Spleen (tissue), 7 donors: Measurements from ENCODE around the gene IL20.

ENCODE experiments used
- POLR2A ChIP-seq, 3 donors: fragments of 450-650 bp; IDR thresholded peaks; one replicate each; pipeline ENCODE4 v1.5.1; 2017; ENCODE audit warnings: antibody characterized with exemption in 3 of 3, mild to moderate bottlenecking in 1 of 3
- POLR2AphosphoS5 ChIP-seq, 3 donors: sonication (generic); formaldehyde crosslinking; IDR thresholded peaks; one replicate each; pipeline ENCODE4 v1.5.1; 2017; ENCODE audit warnings: antibody characterized with exemption in 3 of 3
- TF ChIP-seq, protein P1 (sequence below), 11 experiments: fragments of 200-600 bp in 7 of 11; fragments of 450-650 bp in 4 of 11; sonication (generic) in 4 of 11; IDR thresholded peaks in 8 of 11; conservative IDR thresholded peaks in 3 of 11; 1 replicate in 7 of 11; 2 replicates in 4 of 11; pipeline versions ENCODE4 v1.4.0 to v1.8.0; 2016 to 2021; ENCODE audit warnings: antibody characterized with exemption in 11 of 11, inconsistent platforms in 4 of 11, mild to moderate bottlenecking in 1 of 11
- donor health status: DM: no; HTN: no; CAD: no; lungs with moderate emphysema.
- donor health status: DM: no; HTN: no; CAD: no.
- donor health status: DM: no; HTN: no; CAD: no.

DNA sequence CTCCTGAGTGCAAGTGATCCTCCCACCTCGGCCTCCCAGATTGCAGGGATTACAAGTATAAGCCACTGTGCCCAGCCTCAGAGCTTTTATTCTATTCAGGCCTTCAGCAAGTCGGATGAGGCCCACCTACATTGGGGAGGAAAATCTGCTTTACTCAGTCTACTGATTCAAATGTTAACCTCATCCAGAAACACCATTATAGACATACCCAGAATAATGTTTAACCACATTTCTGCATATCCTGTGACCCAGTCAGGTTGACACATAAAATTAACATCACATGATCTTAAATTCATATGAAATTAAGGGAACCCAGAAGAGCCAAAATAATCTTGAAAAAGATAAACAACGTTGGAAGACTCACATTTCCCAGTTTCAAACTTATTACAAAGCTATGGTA lies 14.9 kb downstream of the IL20 start:
- TF ChIP-seq POLR2AphosphoS5 (IDR thresholded peaks at IDR 0.05): no peak
- TF ChIP-seq, protein P1, sequence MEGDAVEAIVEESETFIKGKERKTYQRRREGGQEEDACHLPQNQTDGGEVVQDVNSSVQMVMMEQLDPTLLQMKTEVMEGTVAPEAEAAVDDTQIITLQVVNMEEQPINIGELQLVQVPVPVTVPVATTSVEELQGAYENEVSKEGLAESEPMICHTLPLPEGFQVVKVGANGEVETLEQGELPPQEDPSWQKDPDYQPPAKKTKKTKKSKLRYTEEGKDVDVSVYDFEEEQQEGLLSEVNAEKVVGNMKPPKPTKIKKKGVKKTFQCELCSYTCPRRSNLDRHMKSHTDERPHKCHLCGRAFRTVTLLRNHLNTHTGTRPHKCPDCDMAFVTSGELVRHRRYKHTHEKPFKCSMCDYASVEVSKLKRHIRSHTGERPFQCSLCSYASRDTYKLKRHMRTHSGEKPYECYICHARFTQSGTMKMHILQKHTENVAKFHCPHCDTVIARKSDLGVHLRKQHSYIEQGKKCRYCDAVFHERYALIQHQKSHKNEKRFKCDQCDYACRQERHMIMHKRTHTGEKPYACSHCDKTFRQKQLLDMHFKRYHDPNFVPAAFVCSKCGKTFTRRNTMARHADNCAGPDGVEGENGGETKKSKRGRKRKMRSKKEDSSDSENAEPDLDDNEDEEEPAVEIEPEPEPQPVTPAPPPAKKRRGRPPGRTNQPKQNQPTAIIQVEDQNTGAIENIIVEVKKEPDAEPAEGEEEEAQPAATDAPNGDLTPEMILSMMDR (IDR thresholded peaks at IDR 0.05 in 8 of 11, conservative IDR thresholded peaks at IDR 0.05 in 3 of 11): no peak
- no peak for TF ChIP-seq POLR2A (IDR thresholded peaks at IDR 0.05)
